ENCODE data around the gene KCNQ1OT1.

GRCh38 chr11:2687223-2687530 lies 12.6 kb downstream of the KCNQ1OT1 start:
- TF ChIP-seq, protein P1, sequence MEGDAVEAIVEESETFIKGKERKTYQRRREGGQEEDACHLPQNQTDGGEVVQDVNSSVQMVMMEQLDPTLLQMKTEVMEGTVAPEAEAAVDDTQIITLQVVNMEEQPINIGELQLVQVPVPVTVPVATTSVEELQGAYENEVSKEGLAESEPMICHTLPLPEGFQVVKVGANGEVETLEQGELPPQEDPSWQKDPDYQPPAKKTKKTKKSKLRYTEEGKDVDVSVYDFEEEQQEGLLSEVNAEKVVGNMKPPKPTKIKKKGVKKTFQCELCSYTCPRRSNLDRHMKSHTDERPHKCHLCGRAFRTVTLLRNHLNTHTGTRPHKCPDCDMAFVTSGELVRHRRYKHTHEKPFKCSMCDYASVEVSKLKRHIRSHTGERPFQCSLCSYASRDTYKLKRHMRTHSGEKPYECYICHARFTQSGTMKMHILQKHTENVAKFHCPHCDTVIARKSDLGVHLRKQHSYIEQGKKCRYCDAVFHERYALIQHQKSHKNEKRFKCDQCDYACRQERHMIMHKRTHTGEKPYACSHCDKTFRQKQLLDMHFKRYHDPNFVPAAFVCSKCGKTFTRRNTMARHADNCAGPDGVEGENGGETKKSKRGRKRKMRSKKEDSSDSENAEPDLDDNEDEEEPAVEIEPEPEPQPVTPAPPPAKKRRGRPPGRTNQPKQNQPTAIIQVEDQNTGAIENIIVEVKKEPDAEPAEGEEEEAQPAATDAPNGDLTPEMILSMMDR (IDR thresholded peaks at IDR 0.05), result no peak
- no peak for TF ChIP-seq POLR2A (IDR thresholded peaks at IDR 0.05)
